Activated CD4-positive, CD25-positive, alpha-beta regulatory T cell (primary cell): ENCODE results near the gene KCTD20.

ENCODE experiments used
- DNase-seq, 4 experiments: peaks; one replicate each; lab custom pipeline; 2025; lab: John Stamatoyannopoulos, UW

Gene KCTD20

DNA sequence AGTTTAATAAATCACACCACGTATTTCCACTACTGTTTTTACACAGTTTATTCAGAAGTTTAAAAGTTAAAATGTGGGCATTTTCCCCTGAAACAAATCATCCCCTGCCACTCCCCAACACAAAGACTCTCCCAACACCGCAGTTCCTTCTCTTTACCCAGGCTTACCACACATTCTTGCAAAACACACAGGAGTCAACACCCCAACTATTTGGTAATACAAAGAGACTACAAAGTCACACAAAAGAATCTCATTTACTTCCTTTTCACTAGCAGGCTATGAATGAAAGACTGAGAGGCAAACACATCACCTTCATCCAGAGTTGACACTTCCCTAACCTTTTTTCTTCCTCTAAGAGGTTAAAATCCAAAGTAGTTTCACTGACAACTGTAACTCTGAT, 51.1 kb downstream of the KCTD20 start:
- no peak for DNase-seq

DNA sequence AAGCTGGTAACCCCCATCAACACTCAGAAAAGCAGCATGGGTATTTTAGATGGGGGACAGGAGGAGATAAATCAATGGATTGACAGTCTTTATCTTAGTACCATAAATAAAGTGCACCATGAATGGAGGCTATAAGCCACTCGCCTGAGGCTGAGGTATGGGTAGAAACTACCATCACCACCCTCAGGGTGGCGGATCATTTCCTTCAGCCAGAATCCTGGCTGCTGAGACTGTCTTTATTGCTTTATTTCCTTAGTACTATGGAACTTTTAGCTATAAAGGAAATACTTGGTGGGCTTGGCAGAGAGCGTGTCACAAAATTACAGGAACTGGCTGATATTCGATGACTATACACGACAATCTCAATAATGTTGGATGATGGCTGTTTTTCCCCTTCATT, 52.3 kb downstream of the KCTD20 start:
- no peak for DNase-seq

- no peak for DNase-seq
Measured at GRCh38 chr6:36499918-36500317, 57.1 kb downstream of the KCTD20 start.

DNA sequence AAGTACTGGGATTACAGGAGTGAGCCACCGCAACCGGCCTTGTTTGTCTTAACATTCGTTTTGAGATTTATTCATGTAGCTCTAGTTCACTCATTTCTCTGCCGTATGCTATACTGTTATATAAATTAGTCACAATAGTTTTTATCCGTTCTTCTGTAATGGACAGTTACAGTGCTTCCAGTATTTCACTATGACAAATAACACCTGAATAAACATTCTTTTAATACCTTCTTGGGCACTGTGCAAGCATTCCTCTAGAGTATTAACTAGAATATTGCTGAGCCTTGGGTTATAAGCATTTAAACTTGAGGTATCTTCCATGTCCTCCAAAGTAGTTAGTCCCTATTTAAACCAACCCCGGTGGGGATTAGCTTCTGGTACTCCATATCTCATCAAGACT, 58.9 kb downstream of the KCTD20 start:
- DNase-seq = no peak

DNA sequence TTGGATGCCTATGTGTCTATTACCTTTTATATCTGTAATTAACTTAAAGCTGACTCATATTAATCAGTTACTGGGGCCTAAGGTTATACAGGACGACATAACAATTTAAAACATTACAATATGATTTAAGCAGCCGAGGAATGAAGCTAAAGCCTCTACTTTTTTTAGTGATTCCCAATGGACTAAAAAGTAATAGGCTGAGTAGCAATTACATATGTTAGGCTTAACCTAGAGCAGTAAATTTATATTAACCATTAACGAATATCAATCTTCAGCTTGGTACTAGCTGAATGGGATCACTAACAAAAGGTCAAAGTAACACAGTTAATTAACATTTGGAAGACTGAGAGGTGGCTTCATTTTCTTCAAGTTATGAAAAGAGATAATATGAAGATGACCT, 61.4 kb downstream of the KCTD20 start:
- DNase-seq = no peak

- no peak for DNase-seq
Measured at GRCh38 chr6:36504982-36505381, 62.2 kb downstream of the KCTD20 start.

GRCh38 chr6:36505744-36506534, 63.1 kb downstream of the KCTD20 start:
- DNase-seq = no peak

DNA sequence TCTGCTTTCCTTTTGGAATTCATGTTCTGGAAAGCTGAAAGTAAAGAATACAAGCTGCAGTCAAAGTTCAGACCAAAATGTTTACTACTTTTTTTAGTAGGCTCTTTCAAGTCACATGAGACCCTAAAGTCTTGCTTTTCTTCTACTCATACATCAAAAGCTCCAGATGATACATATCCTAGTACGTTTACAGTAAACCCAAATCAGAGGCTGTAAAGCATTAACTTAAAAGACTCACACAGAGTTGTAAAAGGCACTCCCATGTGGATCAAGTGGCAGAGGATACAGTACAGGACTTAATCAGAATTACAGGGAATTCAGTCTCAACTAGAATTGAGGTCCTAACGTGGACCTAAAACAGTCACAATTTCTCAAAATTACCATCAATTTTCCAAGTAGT, 63.8 kb downstream of the KCTD20 start:
- no peak for DNase-seq

- DNase-seq = no peak
Measured at GRCh38 chr6:36508532-36508931, 65.7 kb downstream of the KCTD20 start.

DNA sequence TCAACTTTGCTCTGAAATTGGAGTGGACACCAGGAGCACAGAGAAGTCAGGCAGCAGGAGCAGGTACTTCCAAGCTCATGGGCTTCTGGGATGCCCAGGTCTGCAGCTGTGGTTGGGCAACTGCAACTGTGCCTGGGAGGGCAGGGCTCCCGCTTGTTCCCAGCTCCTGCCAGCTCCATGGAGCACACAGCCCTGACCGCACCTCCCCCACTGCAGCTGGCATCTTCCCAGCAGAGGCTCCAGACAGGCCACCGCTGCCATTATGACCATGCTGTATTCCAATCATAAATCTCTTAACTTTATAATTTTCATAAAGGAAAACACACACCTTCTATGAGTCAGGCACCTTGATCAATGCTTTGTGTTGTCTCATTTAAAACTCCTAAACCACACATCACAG, 67.6 kb downstream of the KCTD20 start:
- no peak for DNase-seq

DNA sequence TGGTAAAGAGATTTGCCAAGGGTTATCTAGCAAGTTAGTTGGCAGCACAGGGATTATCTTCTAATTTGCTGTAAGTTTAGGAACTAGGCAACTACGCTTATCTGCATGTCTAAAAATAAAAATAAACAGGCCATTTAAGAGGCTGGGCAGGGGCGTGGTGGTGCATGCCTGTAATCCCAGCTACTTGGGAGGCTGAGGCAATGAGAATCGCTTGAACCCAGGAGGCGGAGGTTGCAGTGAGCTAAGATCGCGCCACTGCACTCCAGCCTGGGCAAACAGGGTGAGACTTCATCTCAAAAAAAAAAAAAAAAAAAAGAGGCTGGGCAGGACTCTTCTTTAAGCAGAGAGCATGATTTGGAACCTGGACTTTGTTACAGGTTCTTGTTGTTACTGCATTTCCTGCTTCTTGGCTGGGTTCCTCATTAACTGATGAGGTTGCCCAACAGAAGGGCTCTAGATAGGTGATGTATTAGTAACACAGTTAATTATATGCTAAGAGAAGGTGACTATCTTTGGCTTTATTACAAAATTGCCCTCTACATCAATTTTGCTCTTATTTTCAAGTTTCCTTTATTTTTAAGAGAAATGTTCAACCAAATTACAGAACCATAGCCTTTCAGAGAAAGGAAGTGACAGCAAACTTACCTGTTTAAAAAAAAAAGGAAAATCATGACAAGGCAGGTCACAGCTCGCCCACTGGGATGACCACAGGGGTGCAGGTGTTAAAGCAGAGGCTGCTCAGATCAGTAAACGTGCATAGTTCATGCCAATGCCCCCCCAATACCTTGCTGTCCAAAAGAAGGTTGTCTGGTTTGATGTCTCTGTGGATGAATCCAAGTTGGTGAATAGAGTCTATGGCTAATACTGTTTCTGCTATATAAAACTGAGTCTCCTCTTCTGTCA, 72.0 kb downstream of the KCTD20 start:
- no peak for DNase-seq

GRCh38 chr6:36515844-36516243, 73.0 kb downstream of the KCTD20 start:
- no peak for DNase-seq

DNA sequence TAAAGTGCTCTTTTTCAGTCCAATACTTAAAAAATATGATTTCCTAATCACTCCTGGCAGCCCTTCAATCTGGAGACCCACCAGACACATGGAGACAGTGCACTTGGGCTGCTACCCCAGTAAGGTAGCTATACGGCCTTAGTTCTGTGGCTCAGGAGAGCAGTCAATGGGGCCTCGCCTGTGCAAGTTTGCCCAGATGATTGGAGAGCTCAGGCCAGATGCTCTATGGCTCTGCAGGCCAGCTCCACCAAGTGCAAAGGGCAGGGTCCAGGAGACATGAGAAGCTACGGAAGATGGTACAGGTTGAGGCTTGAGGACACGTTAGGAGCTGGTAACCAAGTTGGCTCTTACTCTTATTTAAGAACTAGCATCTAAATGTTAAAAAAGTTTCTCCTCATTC, 73.8 kb downstream of the KCTD20 start:
- DNase-seq = no peak

GRCh38 chr6:36516988-36517387, 74.2 kb downstream of the KCTD20 start:
- no peak for DNase-seq

DNA sequence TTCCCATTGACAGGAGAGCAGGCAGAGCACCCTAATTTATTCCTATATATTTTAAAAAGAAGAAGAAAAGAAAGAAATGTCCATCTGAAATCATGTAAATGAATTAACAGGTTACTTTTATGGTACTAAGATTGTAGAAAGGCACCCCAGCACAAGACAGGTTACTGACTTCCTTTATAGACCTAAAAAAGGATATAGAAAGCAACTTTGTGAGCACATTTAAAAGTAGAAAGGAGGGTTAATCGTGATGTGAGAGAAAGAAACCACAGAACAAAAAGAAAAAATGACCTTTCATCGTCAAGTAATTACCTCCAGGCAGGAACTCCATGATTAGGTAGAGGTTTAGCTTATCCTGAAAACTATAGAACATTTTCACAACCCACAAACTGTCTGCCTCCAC, 74.6 kb downstream of the KCTD20 start:
- no peak for DNase-seq

DNA sequence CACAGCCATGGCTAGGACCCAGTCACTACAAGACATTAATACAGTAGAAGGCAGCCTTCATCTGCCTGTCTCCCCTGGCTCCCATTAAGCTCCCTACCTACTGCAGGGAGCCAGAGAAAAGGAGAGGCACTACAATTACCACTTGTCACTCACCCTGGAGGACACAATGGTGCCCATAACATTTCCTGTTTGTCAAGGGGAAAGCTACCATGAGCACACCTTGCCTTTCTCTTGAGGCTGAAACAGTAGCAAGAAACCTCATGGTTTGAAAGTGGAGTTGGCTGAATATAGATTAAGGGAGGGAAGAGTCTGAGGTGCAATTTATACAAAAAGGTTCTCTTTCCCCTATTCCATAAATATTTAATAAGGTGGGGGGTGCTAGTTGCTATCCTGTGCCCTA, 76.6 kb downstream of the KCTD20 start:
- DNase-seq = no peak

- DNase-seq = no peak
Measured at GRCh38 chr6:36523451-36523850, 80.7 kb downstream of the KCTD20 start.

- DNase-seq = no peak
Measured at GRCh38 chr6:36523936-36524499, 81.2 kb downstream of the KCTD20 start.

DNA sequence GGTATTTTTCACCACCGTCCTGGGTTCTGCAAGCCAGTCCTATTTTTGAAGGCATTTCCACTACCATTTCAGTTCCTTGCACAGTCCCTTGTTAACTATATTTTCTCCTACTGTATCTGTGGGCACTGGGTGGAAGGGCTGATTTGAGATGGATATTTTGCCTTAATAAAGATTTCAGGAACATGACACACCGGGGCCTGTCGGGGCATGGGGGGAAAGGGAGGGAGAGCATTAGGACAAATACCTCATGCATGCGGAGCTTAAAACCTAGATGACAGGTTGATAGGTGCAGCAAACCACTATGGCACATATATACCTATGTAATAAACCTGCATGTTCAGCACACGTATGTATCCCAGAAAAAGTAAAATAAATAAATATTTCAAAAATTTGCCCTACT, 82.1 kb downstream of the KCTD20 start:
- no peak for DNase-seq

DNA sequence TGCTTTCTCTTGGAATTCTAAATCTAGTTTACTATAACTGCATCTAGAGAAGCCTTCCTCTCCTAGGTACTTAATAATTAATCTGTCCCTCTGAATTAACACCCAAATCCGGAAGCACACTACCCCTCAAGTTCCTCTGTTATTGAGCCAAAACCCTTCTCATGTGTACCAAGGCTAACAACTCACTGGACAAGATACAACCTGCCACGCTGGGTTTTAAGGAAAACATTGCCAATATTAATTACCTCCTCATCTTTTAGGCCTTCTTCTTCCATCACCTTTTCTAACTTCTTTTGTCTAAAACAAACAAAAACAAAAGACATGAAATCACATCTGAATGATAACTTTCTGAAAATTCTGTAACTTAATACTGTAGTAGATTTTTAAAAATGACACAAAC, 82.5 kb downstream of the KCTD20 start:
- DNase-seq = no peak

- no peak for DNase-seq
Measured at GRCh38 chr6:36526066-36526465, 83.3 kb downstream of the KCTD20 start.

GRCh38 chr6:36533321-36533720, 90.5 kb downstream of the KCTD20 start:
- no peak for DNase-seq
